Measurements from ENCODE around the gene HDAC4. TPM values are rescaled to one million over a fixed set of nuclear protein-coding genes. Genes with fewer than 3 reads are reported as not detected.

The HDAC4 gene
- total and polyA plus RNA-seq, 2 experiments from 2014 or later: 8.1 to 41.8 TPM

DNA sequence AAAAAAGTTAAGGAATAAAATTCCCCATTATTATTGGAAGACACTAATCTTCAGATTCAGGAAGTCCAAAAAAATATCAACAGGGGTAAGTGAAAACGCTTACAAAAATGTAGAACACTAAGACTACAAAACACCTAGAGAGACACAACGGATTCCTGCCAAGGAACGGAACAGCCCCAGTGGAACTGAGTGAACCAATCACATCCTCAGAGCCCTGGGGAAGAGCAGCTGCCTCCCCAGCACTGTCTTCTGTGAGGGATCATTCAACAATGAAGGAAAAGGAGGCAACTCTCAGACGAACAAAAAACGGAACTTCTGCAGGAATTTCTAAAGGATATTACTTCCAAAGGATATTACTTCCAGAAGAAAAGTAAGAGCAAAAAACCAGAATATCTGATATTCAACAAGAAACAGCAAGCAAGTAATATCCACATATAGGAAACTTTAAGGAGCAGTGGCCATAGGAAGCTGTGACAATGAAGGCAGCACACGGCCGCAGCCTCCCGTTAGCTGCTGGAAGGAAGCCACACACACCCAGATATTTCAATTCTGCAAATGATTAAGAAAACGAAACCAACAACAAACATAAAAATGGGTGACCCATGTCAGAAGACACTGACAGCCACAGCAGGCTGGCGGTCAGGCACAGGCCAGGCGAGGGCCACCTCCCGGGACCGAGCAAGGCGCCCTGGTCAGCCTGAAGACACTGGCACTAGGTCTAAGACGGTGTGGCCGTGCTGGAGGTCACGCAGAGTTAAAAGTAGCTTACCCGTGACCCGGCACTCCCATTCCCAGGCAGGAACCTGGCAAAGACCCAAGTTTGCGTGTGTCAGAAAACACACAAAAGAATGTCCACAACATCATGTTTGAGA lies 81.8 kb downstream of the HDAC4 start:
- DNase-seq (ENCODE audit: low spot score) (no peak), ATAC-seq (peak; percentile 69)
- no peak for TF ChIP-seq ZNF114 (CRISPR knock-in tag; IDR thresholded peaks at IDR 0.05)
- TF ChIP-seq EZH2phosphoT487 (IDR thresholded peaks at IDR 0.05; ENCODE audit: unreplicated experiment): no peak
- TF ChIP-seq, protein P1, sequence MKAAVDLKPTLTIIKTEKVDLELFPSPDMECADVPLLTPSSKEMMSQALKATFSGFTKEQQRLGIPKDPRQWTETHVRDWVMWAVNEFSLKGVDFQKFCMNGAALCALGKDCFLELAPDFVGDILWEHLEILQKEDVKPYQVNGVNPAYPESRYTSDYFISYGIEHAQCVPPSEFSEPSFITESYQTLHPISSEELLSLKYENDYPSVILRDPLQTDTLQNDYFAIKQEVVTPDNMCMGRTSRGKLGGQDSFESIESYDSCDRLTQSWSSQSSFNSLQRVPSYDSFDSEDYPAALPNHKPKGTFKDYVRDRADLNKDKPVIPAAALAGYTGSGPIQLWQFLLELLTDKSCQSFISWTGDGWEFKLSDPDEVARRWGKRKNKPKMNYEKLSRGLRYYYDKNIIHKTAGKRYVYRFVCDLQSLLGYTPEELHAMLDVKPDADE (IDR thresholded peaks at IDR 0.05): no peak
- TF ChIP-seq, protein P2, sequence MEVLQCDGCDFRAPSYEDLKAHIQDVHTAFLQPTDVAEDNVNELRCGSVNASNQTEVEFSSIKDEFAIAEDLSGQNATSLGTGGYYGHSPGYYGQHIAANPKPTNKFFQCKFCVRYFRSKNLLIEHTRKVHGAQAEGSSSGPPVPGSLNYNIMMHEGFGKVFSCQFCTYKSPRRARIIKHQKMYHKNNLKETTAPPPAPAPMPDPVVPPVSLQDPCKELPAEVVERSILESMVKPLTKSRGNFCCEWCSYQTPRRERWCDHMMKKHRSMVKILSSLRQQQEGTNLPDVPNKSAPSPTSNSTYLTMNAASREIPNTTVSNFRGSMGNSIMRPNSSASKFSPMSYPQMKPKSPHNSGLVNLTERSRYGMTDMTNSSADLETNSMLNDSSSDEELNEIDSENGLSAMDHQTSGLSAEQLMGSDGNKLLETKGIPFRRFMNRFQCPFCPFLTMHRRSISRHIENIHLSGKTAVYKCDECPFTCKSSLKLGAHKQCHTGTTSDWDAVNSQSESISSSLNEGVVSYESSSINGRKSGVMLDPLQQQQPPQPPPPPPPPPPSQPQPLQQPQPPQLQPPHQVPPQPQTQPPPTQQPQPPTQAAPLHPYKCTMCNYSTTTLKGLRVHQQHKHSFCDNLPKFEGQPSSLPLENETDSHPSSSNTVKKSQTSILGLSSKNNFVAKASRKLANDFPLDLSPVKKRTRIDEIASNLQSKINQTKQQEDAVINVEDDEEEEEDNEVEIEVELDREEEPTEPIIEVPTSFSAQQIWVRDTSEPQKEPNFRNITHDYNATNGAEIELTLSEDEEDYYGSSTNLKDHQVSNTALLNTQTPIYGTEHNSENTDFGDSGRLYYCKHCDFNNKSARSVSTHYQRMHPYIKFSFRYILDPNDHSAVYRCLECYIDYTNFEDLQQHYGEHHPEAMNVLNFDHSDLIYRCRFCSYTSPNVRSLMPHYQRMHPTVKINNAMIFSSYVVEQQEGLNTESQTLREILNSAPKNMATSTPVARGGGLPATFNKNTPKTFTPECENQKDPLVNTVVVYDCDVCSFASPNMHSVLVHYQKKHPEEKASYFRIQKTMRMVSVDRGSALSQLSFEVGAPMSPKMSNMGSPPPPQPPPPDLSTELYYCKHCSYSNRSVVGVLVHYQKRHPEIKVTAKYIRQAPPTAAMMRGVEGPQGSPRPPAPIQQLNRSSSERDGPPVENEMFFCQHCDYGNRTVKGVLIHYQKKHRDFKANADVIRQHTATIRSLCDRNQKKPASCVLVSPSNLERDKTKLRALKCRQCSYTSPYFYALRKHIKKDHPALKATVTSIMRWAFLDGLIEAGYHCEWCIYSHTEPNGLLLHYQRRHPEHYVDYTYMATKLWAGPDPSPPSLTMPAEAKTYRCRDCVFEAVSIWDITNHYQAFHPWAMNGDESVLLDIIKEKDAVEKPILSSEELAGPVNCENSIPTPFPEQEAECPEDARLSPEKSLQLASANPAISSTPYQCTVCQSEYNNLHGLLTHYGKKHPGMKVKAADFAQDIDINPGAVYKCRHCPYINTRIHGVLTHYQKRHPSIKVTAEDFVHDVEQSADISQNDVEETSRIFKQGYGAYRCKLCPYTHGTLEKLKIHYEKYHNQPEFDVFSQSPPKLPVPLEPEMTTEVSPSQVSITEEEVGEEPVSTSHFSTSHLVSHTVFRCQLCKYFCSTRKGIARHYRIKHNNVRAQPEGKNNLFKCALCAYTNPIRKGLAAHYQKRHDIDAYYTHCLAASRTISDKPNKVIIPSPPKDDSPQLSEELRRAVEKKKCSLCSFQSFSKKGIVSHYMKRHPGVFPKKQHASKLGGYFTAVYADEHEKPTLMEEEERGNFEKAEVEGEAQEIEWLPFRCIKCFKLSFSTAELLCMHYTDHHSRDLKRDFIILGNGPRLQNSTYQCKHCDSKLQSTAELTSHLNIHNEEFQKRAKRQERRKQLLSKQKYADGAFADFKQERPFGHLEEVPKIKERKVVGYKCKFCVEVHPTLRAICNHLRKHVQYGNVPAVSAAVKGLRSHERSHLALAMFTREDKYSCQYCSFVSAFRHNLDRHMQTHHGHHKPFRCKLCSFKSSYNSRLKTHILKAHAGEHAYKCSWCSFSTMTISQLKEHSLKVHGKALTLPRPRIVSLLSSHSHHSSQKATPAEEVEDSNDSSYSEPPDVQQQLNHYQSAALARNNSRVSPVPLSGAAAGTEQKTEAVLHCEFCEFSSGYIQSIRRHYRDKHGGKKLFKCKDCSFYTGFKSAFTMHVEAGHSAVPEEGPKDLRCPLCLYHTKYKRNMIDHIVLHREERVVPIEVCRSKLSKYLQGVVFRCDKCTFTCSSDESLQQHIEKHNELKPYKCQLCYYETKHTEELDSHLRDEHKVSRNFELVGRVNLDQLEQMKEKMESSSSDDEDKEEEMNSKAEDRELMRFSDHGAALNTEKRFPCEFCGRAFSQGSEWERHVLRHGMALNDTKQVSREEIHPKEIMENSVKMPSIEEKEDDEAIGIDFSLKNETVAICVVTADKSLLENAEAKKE (CRISPR knock-in tag; IDR thresholded peaks at IDR 0.05): no peak
- TF ChIP-seq, protein P3, sequence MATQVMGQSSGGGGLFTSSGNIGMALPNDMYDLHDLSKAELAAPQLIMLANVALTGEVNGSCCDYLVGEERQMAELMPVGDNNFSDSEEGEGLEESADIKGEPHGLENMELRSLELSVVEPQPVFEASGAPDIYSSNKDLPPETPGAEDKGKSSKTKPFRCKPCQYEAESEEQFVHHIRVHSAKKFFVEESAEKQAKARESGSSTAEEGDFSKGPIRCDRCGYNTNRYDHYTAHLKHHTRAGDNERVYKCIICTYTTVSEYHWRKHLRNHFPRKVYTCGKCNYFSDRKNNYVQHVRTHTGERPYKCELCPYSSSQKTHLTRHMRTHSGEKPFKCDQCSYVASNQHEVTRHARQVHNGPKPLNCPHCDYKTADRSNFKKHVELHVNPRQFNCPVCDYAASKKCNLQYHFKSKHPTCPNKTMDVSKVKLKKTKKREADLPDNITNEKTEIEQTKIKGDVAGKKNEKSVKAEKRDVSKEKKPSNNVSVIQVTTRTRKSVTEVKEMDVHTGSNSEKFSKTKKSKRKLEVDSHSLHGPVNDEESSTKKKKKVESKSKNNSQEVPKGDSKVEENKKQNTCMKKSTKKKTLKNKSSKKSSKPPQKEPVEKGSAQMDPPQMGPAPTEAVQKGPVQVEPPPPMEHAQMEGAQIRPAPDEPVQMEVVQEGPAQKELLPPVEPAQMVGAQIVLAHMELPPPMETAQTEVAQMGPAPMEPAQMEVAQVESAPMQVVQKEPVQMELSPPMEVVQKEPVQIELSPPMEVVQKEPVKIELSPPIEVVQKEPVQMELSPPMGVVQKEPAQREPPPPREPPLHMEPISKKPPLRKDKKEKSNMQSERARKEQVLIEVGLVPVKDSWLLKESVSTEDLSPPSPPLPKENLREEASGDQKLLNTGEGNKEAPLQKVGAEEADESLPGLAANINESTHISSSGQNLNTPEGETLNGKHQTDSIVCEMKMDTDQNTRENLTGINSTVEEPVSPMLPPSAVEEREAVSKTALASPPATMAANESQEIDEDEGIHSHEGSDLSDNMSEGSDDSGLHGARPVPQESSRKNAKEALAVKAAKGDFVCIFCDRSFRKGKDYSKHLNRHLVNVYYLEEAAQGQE (IDR thresholded peaks at IDR 0.05; ENCODE audit: unreplicated experiment): no peak
- TF ChIP-seq POLR2AphosphoS5 (IDR thresholded peaks at IDR 0.05; ENCODE audit: low read depth): no peak
- TF ChIP-seq, protein P4, sequence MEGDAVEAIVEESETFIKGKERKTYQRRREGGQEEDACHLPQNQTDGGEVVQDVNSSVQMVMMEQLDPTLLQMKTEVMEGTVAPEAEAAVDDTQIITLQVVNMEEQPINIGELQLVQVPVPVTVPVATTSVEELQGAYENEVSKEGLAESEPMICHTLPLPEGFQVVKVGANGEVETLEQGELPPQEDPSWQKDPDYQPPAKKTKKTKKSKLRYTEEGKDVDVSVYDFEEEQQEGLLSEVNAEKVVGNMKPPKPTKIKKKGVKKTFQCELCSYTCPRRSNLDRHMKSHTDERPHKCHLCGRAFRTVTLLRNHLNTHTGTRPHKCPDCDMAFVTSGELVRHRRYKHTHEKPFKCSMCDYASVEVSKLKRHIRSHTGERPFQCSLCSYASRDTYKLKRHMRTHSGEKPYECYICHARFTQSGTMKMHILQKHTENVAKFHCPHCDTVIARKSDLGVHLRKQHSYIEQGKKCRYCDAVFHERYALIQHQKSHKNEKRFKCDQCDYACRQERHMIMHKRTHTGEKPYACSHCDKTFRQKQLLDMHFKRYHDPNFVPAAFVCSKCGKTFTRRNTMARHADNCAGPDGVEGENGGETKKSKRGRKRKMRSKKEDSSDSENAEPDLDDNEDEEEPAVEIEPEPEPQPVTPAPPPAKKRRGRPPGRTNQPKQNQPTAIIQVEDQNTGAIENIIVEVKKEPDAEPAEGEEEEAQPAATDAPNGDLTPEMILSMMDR (conservative IDR thresholded peaks at IDR 0.05; ENCODE audit: low read depth in 2 of 2): no peak
- no peak for TF ChIP-seq ZNF331 (CRISPR knock-in tag; IDR thresholded peaks at IDR 0.05; ENCODE audit: low read depth)
- TF ChIP-seq CREB1 (CRISPR knock-in tag; IDR thresholded peaks at IDR 0.05; ENCODE audit: low read depth): no peak
- no peak for TF ChIP-seq STAT1 (IDR thresholded peaks at IDR 0.05; ENCODE audit: unreplicated experiment)
- no peak for TF ChIP-seq EZH2 (IDR thresholded peaks at IDR 0.05; ENCODE audit: low read depth, unreplicated experiment)
- no peak for TF ChIP-seq NANOG (IDR thresholded peaks at IDR 0.05; ENCODE audit: borderline replicate concordance)
- Histone ChIP-seq H2AFZ (no peak overlapping the region), H3F3A (replicated peaks; ENCODE audit: low read depth) (no peaks in the 10 kb centered on the region), H3K36me3 (ENCODE audit: insufficient read depth) (no peaks in the 10 kb centered on the region), H3K27ac (ENCODE audit: low read depth) (no peak overlapping the region), H3K4me3 (no peak overlapping the region), H3K4me1 (ENCODE audit: insufficient read depth) (no peaks in the 10 kb centered on the region), H3K27me3 (ENCODE audit: insufficient read depth) (no peaks in the 10 kb centered on the region), H3K9me2 (ENCODE audit: insufficient read depth) (no peaks in the 10 kb centered on the region), H3K79me2 (replicated peaks; ENCODE audit: insufficient read depth) (peaks cover 100% of the 10 kb centered on the region), H3K4me2 (no peak overlapping the region), H4K20me1 (replicated peaks; ENCODE audit: insufficient read depth) (no peaks in the 10 kb centered on the region; the same call in none of the 2 replicates)
- Mint-ChIP-seq H3K27ac (peak overlapping the region; percentile 61; the same call in 1 of the 2 replicates), H3K27me3 (ENCODE audit: insufficient read depth, low read depth, poor library complexity) (peaks cover 8% of the 10 kb centered on the region), H3K9me3 (peaks cover 18% of the 10 kb centered on the region), H3K4me1 (peaks cover 15% of the 10 kb centered on the region), H3K36me3 (ENCODE audit: low read depth) (peaks cover 36% of the 10 kb centered on the region), H3K4me3 (no peak overlapping the region)

Measured in GM23338 (cell line).